Large intestine (tissue), 12 donors: ENCODE measurements around the gene KBTBD2. TPM values are rescaled to one million over a fixed set of nuclear protein-coding genes. Genes with fewer than 3 reads are reported as not detected.
A peak's percentile ranks its signal among the peaks of the same experiment; 100 is the strongest.

Source experiments
- DNase-seq, 2 donors: peaks; one replicate each; pipeline versions ENCODE4 v3.0.0 to v3.0.0-alpha.2; 2013
- H3K27ac ChIP-seq: one replicate; pipeline ENCODE4 v1.5.1; 2013; ENCODE audit warnings: low read length
- H3K27me3 ChIP-seq: 2 replicates; pipeline ENCODE4 v1.6.1; 2013; ENCODE audit warnings: low read length; ENCODE audit not compliant: control insufficient read depth, insufficient read depth
- H3K36me3 ChIP-seq: 2 replicates; pipeline ENCODE4 v1.6.1; 2013; ENCODE audit warnings: low read length; ENCODE audit not compliant: control insufficient read depth, insufficient read depth
- H3K4me1 ChIP-seq: one replicate; pipeline ENCODE4 v1.6.1; 2013; ENCODE audit warnings: low read length; ENCODE audit not compliant: control insufficient read depth, insufficient read depth
- H3K4me3 ChIP-seq: one replicate; pipeline ENCODE4 v1.5.1; 2013; ENCODE audit warnings: low read length
- H3K9me3 ChIP-seq: one replicate; pipeline ENCODE4 v1.6.1; 2013; ENCODE audit warnings: mild to moderate bottlenecking, low read depth, low read length, moderate library complexity; ENCODE audit not compliant: control insufficient read depth
- WGBS: methylation state at CpG from one replicate; pipeline ENCODE4 v1.1.5; 2013; ENCODE audit warnings: low lambda C conversion rate; ENCODE audit not compliant: insufficient coverage; 5-methylcytosine and 5-hydroxymethylcytosine counted together
- long read RNA-seq, 11 donors: transcript quantifications; one replicate each; lab custom pipeline, GENCODE V29; 2026
- polyA plus RNA-seq: library from polyadenylated mRNA; unstranded; fragments of 120-200 nt; gene quantifications from one replicate; pipeline ENCODE4 v1.2.1, GENCODE V29; 2013

The KBTBD2 gene
- polyA plus RNA-seq: 46.5 TPM
- long read RNA-seq, donor 1, transcript KBTBD2-201 (4 exons, 3,745 nt): major isoform, 6 of 6 reads
- long read RNA-seq, donor 1, partial matches to known transcripts: 0 of 6 reads
- long read RNA-seq, donor 1, other reads (novel, unspliced or antisense): 0 of 6 reads
- long read RNA-seq, donor 2, transcript KBTBD2-201 (4 exons, 3,745 nt): major isoform, 7 of 7 reads
- long read RNA-seq, donor 2, partial matches to known transcripts: 0 of 7 reads
- long read RNA-seq, donor 2, other reads (novel, unspliced or antisense): 0 of 7 reads
- long read RNA-seq, donor 3, transcript KBTBD2-201 (4 exons, 3,745 nt): major isoform, 14 of 14 reads
- long read RNA-seq, donor 3, partial matches to known transcripts: 0 of 14 reads
- long read RNA-seq, donor 3, other reads (novel, unspliced or antisense): 0 of 14 reads
- long read RNA-seq, donor 4, partial matches to known transcripts: 0 of 1 reads
- long read RNA-seq, donor 4, other reads (novel, unspliced or antisense): 0 of 1 reads
- long read RNA-seq, donor 5, partial matches to known transcripts: 0 of 4 reads
- long read RNA-seq, donor 5, other reads (novel, unspliced or antisense): 0 of 4 reads
- long read RNA-seq, donor 6, transcript KBTBD2-201 (4 exons, 3,745 nt): major isoform, 7 of 7 reads
- long read RNA-seq, donor 6, partial matches to known transcripts: 0 of 7 reads
- long read RNA-seq, donor 6, other reads (novel, unspliced or antisense): 0 of 7 reads
- long read RNA-seq, donor 7, transcript KBTBD2-201 (4 exons, 3,745 nt): major isoform, 8 of 8 reads
- long read RNA-seq, donor 7, partial matches to known transcripts: 0 of 8 reads
- long read RNA-seq, donor 7, other reads (novel, unspliced or antisense): 0 of 8 reads
- long read RNA-seq, donor 8, transcript KBTBD2-201 (4 exons, 3,745 nt): major isoform, 9 of 10 reads
- long read RNA-seq, donor 8, partial matches to known transcripts: 0 of 10 reads
- long read RNA-seq, donor 8, other reads (novel, unspliced or antisense): 0 of 10 reads
- long read RNA-seq, donor 9, transcript KBTBD2-201 (4 exons, 3,745 nt): major isoform, 11 of 11 reads
- long read RNA-seq, donor 9, partial matches to known transcripts: 0 of 11 reads
- long read RNA-seq, donor 9, other reads (novel, unspliced or antisense): 0 of 11 reads
- long read RNA-seq, donor 10, transcript KBTBD2-201 (4 exons, 3,745 nt): major isoform, 9 of 9 reads
- long read RNA-seq, donor 10, partial matches to known transcripts: 0 of 9 reads
- long read RNA-seq, donor 10, other reads (novel, unspliced or antisense): 0 of 9 reads
- long read RNA-seq, donor 11, partial matches to known transcripts: 0 of 2 reads
- long read RNA-seq, donor 11, other reads (novel, unspliced or antisense): 0 of 2 reads

DNA sequence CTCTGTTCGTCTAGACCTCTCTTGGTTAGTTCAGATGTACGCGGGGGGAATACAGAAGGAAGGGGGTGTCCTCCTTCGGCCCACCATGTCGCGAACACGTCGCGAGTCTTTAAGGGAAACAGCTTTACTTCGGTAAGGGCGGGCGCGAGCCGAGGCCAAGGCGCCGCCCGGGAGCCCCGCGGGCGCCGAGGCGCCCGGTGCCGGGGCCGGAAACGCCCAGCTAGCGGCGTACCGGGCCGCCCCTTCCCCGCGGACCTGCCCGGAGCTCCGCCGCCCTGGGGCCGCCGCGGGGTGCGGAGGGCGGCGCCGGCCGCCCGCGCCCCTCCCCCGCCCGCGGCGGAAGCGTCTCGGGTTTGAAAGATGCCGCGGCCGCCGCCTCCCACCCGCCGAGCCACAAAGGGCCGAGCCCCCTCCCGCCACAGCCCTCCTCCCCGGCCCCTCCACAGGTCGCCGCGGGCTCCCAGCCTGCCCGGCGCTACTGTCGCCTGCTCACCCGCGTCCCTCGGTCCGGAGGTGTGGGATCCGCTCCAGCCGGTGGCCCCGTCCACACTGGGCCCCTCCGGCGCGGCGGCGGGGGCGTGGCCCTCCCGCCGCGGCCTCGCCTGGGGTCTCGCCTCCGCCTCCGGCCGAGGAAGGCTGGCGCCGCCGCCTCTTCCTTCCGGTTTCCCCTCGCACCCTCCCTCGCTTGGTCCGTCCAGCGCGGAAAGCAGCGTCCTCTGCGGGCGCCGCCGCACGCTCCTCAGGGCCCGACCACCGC lies at the start of gene KBTBD2:
Gene KBTBD2 (minus strand): TSS at position 718 of the 757 bp plus-strand sequence. CDS start 12,156 bp downstream, outside the sequence.
- Histone ChIP-seq H3K27ac (peak within 1 kb of the TSS; percentile 99), H3K36me3 (no peaks in the 10 kb centered on the region), H3K4me1 (peaks cover 29% of the 10 kb centered on the region), H3K27me3 (no peaks in the 10 kb centered on the region), H3K9me3 (no peaks in the 10 kb centered on the region), H3K4me3 (peak within 1 kb of the TSS; percentile 74)
- DNase-seq: peak; percentile 74 to 89
- no CpG with 5 or more reads among the region's 104 CpGs for WGBS

DNA sequence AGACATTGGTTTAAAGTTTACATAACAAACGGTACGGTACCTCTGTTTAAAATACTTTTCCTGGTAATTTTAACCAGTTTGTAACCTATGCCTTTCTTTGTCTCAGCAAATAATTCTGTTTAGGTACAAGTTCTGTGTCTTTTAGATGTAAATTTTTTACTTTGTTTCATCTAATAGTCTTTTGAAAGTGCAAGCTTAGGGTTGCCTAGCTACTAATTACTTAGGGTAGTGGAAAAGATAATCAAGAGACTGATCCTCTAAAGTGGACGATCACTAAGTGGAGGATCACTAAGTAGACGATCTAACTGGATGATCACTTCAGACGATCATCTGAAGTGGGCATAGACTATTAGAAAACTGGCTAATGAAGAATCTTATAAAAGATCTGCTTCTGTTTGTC lies 49.6 kb upstream of the KBTBD2 start:
- H3K36me3 ChIP-seq: no peaks in the 10 kb centered on the region
- no peak for DNase-seq
- WGBS: 20% methylated on average over 1 of the region's 5 CpGs
- peak overlapping the region; percentile 82 for H3K4me3 ChIP-seq
- H3K27me3 ChIP-seq: no peaks in the 10 kb centered on the region
- peaks cover 3% of the 10 kb centered on the region for H3K9me3 ChIP-seq
- no peak overlapping the region for H3K27ac ChIP-seq
- no peaks in the 10 kb centered on the region for H3K4me1 ChIP-seq

DNA sequence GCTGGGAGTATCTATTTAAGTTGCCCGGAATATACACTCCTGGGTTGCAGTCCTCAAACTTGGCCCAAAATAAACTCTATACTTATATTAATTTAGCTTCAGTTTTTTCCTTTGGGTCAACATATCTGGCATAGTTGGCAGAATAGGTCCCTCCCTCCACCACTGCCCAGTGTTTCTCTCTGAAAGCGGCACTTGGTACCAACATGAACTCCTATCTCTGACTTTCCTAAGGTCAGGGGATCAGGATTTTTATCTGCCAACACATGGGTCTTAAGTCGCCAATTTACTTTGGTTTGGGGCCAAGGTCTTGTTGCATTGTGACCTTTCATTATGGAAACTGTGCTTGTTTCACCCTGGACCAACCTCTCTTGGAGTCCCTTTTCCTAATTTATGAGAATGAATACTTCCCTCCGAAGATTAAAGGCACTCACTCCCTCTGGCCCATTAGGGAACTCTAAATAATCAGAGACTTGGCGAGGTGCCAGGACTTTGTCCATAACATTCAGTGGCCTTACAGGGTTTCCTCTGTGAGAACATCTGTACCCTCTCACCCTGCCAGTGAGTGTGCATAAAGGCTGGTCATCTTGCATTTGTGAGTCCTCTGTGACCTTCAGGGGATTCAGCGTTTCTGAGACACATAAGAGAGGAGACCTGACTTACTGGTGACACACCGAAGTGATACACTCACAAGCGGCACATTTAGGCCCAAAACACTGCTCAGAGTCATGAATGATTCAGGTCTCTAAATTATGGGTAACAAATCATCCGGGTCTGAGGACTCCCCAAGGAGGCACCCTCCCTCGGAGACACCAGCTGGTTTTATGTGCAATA lies 46.0 kb upstream of the KBTBD2 start:
- Histone ChIP-seq H3K36me3 (peaks cover 5% of the 10 kb centered on the region), H3K4me1 (no peaks in the 10 kb centered on the region), H3K27ac (no peak overlapping the region), H3K4me3 (no peak overlapping the region), H3K27me3 (no peaks in the 10 kb centered on the region), H3K9me3 (no peaks in the 10 kb centered on the region)
- peak in 1 of 2 donors; percentile 14 for DNase-seq
- WGBS: no CpG with 5 or more reads among the region's 10 CpGs

DNA sequence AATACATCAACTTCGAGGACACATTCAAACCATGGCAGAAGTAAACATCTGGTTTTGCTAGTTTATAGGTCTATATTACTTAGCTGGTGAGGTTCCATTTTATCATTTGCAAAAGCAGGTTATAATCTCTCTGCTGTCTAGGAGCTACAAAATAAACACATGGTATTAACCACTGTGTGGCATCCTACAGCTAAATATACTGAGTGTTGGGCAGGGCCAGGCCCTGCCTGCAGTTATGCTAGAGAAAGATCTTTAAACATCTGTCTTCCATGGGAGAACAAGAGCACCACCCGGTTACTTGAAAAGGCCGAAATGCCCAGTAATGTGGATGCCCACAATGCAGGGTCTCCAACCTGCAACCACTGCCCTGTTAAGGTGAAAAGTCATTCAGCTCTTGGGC lies 45.1 kb upstream of the KBTBD2 start:
- no peaks in the 10 kb centered on the region for H3K27me3 ChIP-seq
- no CpG with 5 or more reads among the region's 3 CpGs for WGBS
- no peak for DNase-seq
- H3K4me3 ChIP-seq: no peak overlapping the region
- H3K4me1 ChIP-seq: no peaks in the 10 kb centered on the region
- no peaks in the 10 kb centered on the region for H3K9me3 ChIP-seq
- peaks cover 8% of the 10 kb centered on the region for H3K36me3 ChIP-seq
- H3K27ac ChIP-seq: no peak overlapping the region

DNA sequence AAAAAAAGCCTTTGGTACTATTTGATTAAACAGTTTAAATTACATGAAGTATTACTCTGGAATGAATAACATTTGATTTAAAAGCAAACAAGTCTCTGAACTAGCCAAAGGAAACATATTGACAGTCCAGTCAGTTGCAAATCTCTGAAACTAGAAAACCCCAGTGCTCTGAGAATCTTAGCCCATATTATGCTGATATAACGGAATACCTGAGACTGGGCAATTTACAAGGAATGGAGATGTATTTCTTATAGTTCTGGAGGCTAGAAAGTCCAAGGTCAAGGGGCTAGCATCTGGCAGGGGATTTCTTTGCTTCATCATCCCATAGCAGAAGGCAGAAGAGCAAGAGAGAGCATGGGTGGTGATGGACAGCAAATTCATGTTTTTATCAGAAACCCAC lies 44.0 kb upstream of the KBTBD2 start:
- no peak overlapping the region for H3K27ac ChIP-seq
- no peak overlapping the region for H3K4me3 ChIP-seq
- no CpG with 5 or more reads among the region's 1 CpG for WGBS
- H3K4me1 ChIP-seq: no peaks in the 10 kb centered on the region
- DNase-seq: no peak
- H3K27me3 ChIP-seq: no peaks in the 10 kb centered on the region
- no peaks in the 10 kb centered on the region for H3K9me3 ChIP-seq
- H3K36me3 ChIP-seq: peaks cover 17% of the 10 kb centered on the region

DNA sequence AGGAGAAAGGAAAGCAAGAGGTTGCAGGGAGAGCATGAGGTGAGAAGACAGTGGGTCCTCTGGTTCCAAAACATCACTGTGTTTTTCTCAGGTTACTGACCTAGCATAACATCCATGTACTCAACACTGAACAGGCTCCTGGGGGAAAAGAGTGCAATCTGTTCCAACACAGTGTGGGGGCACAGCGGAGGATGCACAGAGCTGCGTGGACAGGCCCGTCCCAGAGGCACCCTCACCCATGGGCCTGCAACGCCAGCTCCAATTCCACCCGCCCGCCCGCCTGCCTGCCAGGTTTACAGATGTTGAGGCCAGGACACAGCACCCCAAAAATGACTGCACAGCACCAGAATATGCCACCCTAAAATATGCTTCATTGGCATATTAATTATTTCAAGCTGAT lies 38.8 kb upstream of the KBTBD2 start:
- Histone ChIP-seq H3K36me3 (peaks cover 39% of the 10 kb centered on the region), H3K4me3 (no peak overlapping the region), H3K27me3 (no peaks in the 10 kb centered on the region), H3K27ac (no peak overlapping the region), H3K4me1 (no peaks in the 10 kb centered on the region), H3K9me3 (no peaks in the 10 kb centered on the region)
- DNase-seq: no peak
- no CpG with 5 or more reads among the region's 7 CpGs for WGBS

DNA sequence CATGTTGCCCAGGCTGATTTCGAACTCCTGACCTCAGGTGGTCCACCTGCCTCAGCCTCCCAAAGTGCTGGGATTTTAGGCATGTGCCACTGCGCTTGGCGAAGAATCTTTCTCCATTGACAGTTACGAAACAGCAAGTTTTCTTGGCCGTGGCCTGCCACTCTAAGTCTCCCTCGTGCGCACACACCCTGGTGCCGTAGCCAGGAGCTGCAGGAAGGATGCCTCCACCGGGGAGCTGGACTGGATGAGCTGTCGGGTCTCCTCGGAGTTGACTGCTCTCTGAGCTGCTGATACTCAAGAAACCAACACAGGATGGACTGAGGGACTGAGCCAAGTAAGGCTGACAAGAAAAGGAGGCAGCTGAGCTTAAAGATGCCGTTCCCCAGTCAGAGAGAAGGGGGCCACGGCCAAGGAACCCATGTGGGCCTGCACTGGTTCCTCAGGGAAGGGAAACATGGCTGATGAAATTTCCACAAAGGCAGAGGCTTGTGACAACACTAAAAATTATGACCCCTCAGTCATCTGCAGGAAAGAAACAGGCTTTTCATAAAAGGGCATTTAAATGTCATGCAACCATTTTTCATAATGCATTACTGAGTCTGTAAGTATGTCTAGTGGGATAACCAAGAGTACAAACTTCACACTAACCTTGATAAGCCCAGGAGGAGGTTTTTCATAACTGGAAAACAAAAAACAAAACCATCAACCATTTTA lies 38.0 kb upstream of the KBTBD2 start:
- no peak for DNase-seq
- H3K9me3 ChIP-seq: no peaks in the 10 kb centered on the region
- no peaks in the 10 kb centered on the region for H3K4me1 ChIP-seq
- no peak overlapping the region for H3K27ac ChIP-seq
- H3K36me3 ChIP-seq: peaks cover 39% of the 10 kb centered on the region
- H3K4me3 ChIP-seq: no peak overlapping the region
- WGBS: no CpG with 5 or more reads among the region's 13 CpGs
- H3K27me3 ChIP-seq: no peaks in the 10 kb centered on the region

DNA sequence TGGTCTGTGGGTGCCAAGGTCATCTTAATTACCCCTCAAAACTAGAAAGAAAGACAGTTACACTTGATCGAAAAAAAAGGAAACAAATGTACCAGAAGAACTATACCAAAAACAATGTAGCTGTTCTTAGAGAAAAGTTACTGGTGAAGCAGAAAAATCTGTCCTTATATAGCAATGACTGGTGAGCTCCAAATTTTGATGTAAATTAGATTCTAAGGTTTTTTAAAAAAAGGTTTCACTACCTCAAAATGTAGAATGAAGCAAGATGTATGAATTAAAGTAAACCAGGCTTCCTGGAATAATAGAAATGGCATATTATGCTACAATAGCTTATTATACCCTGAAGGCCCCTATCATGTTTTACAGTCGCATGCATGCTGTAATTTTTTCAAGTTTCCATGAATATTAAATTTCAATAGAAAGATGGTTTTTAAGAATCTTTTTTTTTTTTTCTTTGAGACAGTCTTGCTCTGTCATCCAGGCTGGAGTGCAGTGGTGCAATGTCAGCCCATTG lies 37.3 kb upstream of the KBTBD2 start:
- DNase-seq: no peak
- Histone ChIP-seq H3K27me3 (no peaks in the 10 kb centered on the region), H3K27ac (no peak overlapping the region), H3K36me3 (peaks cover 39% of the 10 kb centered on the region), H3K4me1 (no peaks in the 10 kb centered on the region), H3K9me3 (no peaks in the 10 kb centered on the region), H3K4me3 (no peak overlapping the region)
- 100% methylated on average over 2 of the region's 2 CpGs for WGBS
